Effector memory CD8-positive, alpha-beta T cell (primary cell): ENCODE data around the gene KRTAP20-2.

Source experiments
- ATAC-seq: fragments of 150-1000 bp; cut with Tn5 transposase; replicated peaks from 2 replicates; pipeline ENCODE4 v1.10.0; 2021; ENCODE audit warnings: mild to moderate bottlenecking, moderate library complexity
- DNase-seq, 3 experiments: peaks; one replicate each; pipeline ENCODE4 v3.0.0; 2021
- H3K27ac Mint-ChIP-seq, 2 donors: one replicate each; pipeline ENCODE4 v1.8.0; 2022; ENCODE audit warnings: mild to moderate bottlenecking in 2 of 2, mixed read lengths in 2 of 2, moderate library complexity in 2 of 2
- H3K27me3 Mint-ChIP-seq, 2 donors: one replicate each; pipeline ENCODE4 v1.8.0; 2022; ENCODE audit warnings: mixed read lengths in 2 of 2
- H3K36me3 Mint-ChIP-seq: one replicate; pipeline ENCODE4 v1.8.0; 2022; ENCODE audit warnings: mild to moderate bottlenecking, moderate library complexity, mixed read lengths; ENCODE audit not compliant: insufficient read depth
- H3K4me1 Mint-ChIP-seq, 2 donors: one replicate each; pipeline ENCODE4 v1.8.0; 2022; ENCODE audit warnings: low read depth in 2 of 2, mixed read lengths in 2 of 2
- H3K4me3 Mint-ChIP-seq, 2 donors: one replicate each; pipeline ENCODE4 v1.8.0; 2022; ENCODE audit warnings: mild to moderate bottlenecking in 2 of 2, mixed read lengths in 2 of 2, moderate library complexity in 2 of 2
- H3K9me3 Mint-ChIP-seq, 2 donors: one replicate each; pipeline ENCODE4 v1.8.0; 2022; ENCODE audit warnings: mixed read lengths in 2 of 2
- total RNA-seq, 9 experiments: gene quantifications; one replicate each; lab custom pipeline; 2026; lab: John Stamatoyannopoulos, UW

KRTAP20-2 gene
- total RNA-seq, result 0 to 0.06 (median 0) reads per million in 9 experiments

GRCh38 chr21:30634906-30635305, at the start of gene KRTAP20-2:
KRTAP20-2 (plus strand) TSS chr21:30635206; CDS start chr21:30635264, 58 bp downstream.
- Mint-ChIP-seq H3K9me3 (peaks cover 0 to 1% of the 10 kb centered on the region in 2 donors), H3K27ac (no peak within 1 kb of the TSS), H3K4me1 (no peaks in the 10 kb centered on the region), H3K4me3 (no peak within 1 kb of the TSS), H3K27me3 (no peaks in the 10 kb centered on the region), H3K36me3 (no peaks in the 10 kb centered on the region)
- DNase-seq (no peak), ATAC-seq (no peak)

DNA sequence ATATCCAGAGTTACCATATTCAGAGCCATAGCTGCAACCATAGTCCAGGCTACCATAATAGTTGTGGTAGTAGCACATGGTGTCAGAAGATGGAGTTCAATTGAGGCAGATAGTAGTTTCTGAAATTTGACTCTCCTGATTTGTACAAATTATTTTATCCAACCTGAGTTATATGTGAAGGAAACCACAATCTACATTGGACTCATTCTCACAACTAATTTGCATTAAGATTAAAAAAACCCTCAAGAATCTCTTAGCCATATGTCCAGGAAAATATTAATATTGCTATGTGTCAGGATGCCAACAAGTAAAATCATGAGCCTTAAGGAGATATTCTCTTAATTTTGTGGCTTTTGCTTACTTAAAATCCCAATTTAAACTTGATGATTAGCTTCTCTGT, 44.7 kb upstream of the KRTAP20-2 start, which contains the start of gene KRTAP22-2:
KRTAP22-2 (minus strand) TSS at position 101 of the 400 bp plus-strand sequence.
- no peak for DNase-seq
- H3K27me3 Mint-ChIP-seq, result no peaks in the 10 kb centered on the region
- no peaks in the 10 kb centered on the region for H3K36me3 Mint-ChIP-seq
- no peak within 1 kb of the TSS for H3K4me3 Mint-ChIP-seq
- no peak within 1 kb of the TSS for H3K27ac Mint-ChIP-seq
- ATAC-seq, result no peak
- peaks cover 0 to 5% of the 10 kb centered on the region in 2 donors for H3K9me3 Mint-ChIP-seq
- no peaks in the 10 kb centered on the region for H3K4me1 Mint-ChIP-seq

DNA sequence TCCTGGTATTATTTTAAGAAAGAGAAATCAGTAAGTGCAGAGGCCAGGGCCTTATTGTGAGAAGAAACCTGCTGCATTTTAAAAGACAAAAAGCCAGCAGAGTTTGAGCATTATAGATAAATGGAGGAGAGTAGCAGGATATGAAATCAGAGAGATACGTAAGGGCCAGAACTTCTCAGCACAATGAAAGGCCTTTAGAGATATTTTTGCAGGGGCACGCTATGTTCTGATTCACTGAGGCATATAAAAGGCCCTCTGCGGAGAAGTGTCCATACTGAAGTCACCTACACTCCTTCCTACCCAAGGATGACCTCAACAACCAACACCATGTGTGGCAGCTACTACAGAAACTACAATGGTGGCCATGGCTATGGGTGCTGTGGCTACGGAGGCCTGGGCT, 42.9 kb upstream of the KRTAP20-2 start, which contains the start of gene KRTAP6-3:
KRTAP6-3 (plus strand) TSS at position 301 of the 400 bp plus-strand sequence; CDS start at position 307, 6 bp downstream.
- no peak for DNase-seq
- H3K36me3 Mint-ChIP-seq, result no peaks in the 10 kb centered on the region
- peaks cover 0 to 5% of the 10 kb centered on the region in 2 donors for H3K9me3 Mint-ChIP-seq
- no peaks in the 10 kb centered on the region for H3K4me1 Mint-ChIP-seq
- no peaks in the 10 kb centered on the region for H3K27me3 Mint-ChIP-seq
- ATAC-seq, result no peak
- H3K4me3 Mint-ChIP-seq, result no peak within 1 kb of the TSS
- no peak within 1 kb of the TSS for H3K27ac Mint-ChIP-seq

GRCh38 chr21:30598802-30599201, 36.2 kb upstream of the KRTAP20-2 start, which contains the start of gene KRTAP6-2:
KRTAP6-2 (minus strand) TSS chr21:30598902; CDS start chr21:30598874, 28 bp downstream.
- ATAC-seq, result no peak
- Mint-ChIP-seq H3K4me1 (no peaks in the 10 kb centered on the region), H3K36me3 (no peaks in the 10 kb centered on the region), H3K9me3 (peaks cover 5 to 12% of the 10 kb centered on the region in 2 donors), H3K4me3 (no peak within 1 kb of the TSS), H3K27me3 (no peaks in the 10 kb centered on the region), H3K27ac (no peak within 1 kb of the TSS)
- no peak for DNase-seq

GRCh38 chr21:30600787-30601186, 34.2 kb upstream of the KRTAP20-2 start, which contains the start of gene KRTAP22-1:
KRTAP22-1 (plus strand) TSS chr21:30601087.
- Mint-ChIP-seq H3K27ac (no peak within 1 kb of the TSS), H3K9me3 (peaks cover 10 to 12% of the 10 kb centered on the region in 2 donors), H3K36me3 (no peaks in the 10 kb centered on the region), H3K27me3 (no peaks in the 10 kb centered on the region), H3K4me3 (no peak within 1 kb of the TSS), H3K4me1 (no peaks in the 10 kb centered on the region)
- ATAC-seq (no peak), DNase-seq (no peak)

DNA sequence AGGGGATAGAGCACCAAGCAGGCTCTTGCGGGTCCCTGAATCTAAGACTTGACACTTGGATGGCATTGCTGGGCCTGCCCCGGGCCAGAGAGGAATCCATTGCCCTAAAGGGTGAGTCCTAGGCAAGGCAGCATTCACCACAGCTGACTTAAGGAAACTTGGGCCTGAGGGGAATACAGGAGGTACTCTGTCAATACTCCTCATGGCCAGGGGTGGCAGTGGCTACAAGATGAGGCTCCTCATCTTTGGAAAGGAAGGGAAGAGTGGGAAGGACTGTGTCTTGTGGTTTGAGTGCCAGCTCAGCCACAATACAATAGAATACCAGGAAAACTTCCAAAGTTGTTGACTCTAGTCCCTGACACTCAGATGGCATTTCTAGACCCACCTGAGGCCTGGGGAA, 29.0 kb upstream of the KRTAP20-2 start:
- Mint-ChIP-seq H3K27ac (no peak overlapping the region), H3K36me3 (no peaks in the 10 kb centered on the region), H3K27me3 (no peaks in the 10 kb centered on the region), H3K4me3 (no peak overlapping the region), H3K4me1 (no peaks in the 10 kb centered on the region), H3K9me3 (peaks cover 10 to 12% of the 10 kb centered on the region in 2 donors)
- DNase-seq (no peak), ATAC-seq (no peak)

- H3K4me3 Mint-ChIP-seq, result no peak overlapping the region
- no peak for DNase-seq
- ATAC-seq, result no peak
- H3K9me3 Mint-ChIP-seq, result peaks cover 0 to 1% of the 10 kb centered on the region in 2 donors
- no peaks in the 10 kb centered on the region for H3K36me3 Mint-ChIP-seq
- no peaks in the 10 kb centered on the region for H3K4me1 Mint-ChIP-seq
- no peak overlapping the region for H3K27ac Mint-ChIP-seq
- H3K27me3 Mint-ChIP-seq, result no peaks in the 10 kb centered on the region
Measured at GRCh38 chr21:30612132-30612531, 22.9 kb upstream of the KRTAP20-2 start.

GRCh38 chr21:30613836-30614235, 21.2 kb upstream of the KRTAP20-2 start, which contains the start of gene KRTAP6-1:
KRTAP6-1 (minus strand) TSS chr21:30613930; CDS start chr21:30613904, 26 bp downstream.
- no peak within 1 kb of the TSS for H3K4me3 Mint-ChIP-seq
- H3K9me3 Mint-ChIP-seq, result peaks cover 0 to 1% of the 10 kb centered on the region in 2 donors
- H3K27ac Mint-ChIP-seq, result no peak within 1 kb of the TSS
- ATAC-seq, result no peak
- H3K27me3 Mint-ChIP-seq, result no peaks in the 10 kb centered on the region
- no peak for DNase-seq
- H3K36me3 Mint-ChIP-seq, result no peaks in the 10 kb centered on the region
- H3K4me1 Mint-ChIP-seq, result no peaks in the 10 kb centered on the region

- no peak overlapping the region for H3K4me3 Mint-ChIP-seq
- DNase-seq, result no peak
- no peaks in the 10 kb centered on the region for H3K4me1 Mint-ChIP-seq
- no peak for ATAC-seq
- no peak overlapping the region for H3K27ac Mint-ChIP-seq
- no peaks in the 10 kb centered on the region for H3K27me3 Mint-ChIP-seq
- no peaks in the 10 kb centered on the region for H3K36me3 Mint-ChIP-seq
- peaks cover 0 to 1% of the 10 kb centered on the region in 2 donors for H3K9me3 Mint-ChIP-seq
Measured at GRCh38 chr21:30615199-30615598, 19.8 kb upstream of the KRTAP20-2 start.

GRCh38 chr21:30616125-30616524, 18.9 kb upstream of the KRTAP20-2 start, which contains the start of gene KRTAP20-1:
KRTAP20-1 (plus strand) TSS chr21:30616425; CDS start chr21:30616455, 30 bp downstream.
- ATAC-seq (no peak), DNase-seq (no peak)
- Mint-ChIP-seq H3K27ac (no peak within 1 kb of the TSS), H3K27me3 (no peaks in the 10 kb centered on the region), H3K9me3 (peaks cover 0 to 1% of the 10 kb centered on the region in 2 donors), H3K4me3 (no peak within 1 kb of the TSS), H3K4me1 (no peaks in the 10 kb centered on the region), H3K36me3 (no peaks in the 10 kb centered on the region)

DNA sequence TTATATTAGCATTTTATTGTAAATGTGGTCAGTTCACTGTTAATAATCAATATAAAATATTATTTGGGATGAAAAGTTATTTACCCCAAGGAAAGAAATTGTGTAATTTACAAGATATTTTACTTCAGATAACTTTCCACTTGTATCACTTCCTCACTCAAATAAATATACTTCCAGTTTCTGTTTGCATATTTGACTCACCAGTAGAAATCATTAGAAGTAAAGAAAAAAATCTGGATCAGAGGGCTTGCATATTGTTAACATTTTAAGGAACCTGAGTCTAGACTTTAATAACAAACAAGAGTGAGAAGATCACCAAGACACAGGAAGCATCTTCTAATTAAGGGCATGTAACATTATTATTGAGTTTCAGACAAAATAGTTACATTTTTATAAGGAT, 14.9 kb upstream of the KRTAP20-2 start:
- no peaks in the 10 kb centered on the region for H3K9me3 Mint-ChIP-seq
- no peaks in the 10 kb centered on the region for H3K27me3 Mint-ChIP-seq
- no peaks in the 10 kb centered on the region for H3K36me3 Mint-ChIP-seq
- no peak overlapping the region for H3K4me3 Mint-ChIP-seq
- no peaks in the 10 kb centered on the region for H3K4me1 Mint-ChIP-seq
- DNase-seq (no peak), ATAC-seq (no peak)
- no peak overlapping the region for H3K27ac Mint-ChIP-seq

- Mint-ChIP-seq H3K9me3 (no peaks in the 10 kb centered on the region), H3K27me3 (no peaks in the 10 kb centered on the region), H3K4me1 (no peaks in the 10 kb centered on the region), H3K27ac (no peak within 1 kb of the TSS), H3K36me3 (no peaks in the 10 kb centered on the region), H3K4me3 (no peak within 1 kb of the TSS)
- ATAC-seq (no peak), DNase-seq (no peak)
Measured at GRCh38 chr21:30620522-30620921, 14.5 kb upstream of the KRTAP20-2 start, which contains the start of gene KRTAP20-4. KRTAP20-4 (plus strand) TSS chr21:30620627.

DNA sequence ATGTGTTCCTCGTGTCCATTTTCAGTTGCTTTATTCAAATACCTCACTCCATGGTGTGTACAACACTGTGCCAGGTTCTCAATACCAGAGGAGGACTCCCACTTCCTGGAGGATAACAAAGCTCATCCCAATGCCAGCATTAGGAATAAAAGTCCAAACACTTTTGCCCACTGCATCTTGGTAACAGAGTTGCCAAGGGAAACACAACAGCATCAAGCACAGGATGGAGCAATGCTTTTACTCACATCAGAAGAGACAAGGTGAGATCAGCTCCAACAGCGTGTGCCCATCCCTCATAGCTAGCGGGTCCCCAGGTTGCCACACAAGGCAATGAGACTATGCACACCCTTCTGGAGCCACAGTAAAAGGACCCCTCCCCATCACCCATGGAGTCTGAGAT, 11.6 kb upstream of the KRTAP20-2 start:
- Mint-ChIP-seq H3K36me3 (no peaks in the 10 kb centered on the region), H3K4me1 (no peaks in the 10 kb centered on the region), H3K4me3 (no peak overlapping the region), H3K9me3 (peaks cover 0 to 3% of the 10 kb centered on the region in 2 donors), H3K27me3 (no peaks in the 10 kb centered on the region), H3K27ac (no peak overlapping the region)
- DNase-seq, result no peak
- ATAC-seq, result no peak

DNA sequence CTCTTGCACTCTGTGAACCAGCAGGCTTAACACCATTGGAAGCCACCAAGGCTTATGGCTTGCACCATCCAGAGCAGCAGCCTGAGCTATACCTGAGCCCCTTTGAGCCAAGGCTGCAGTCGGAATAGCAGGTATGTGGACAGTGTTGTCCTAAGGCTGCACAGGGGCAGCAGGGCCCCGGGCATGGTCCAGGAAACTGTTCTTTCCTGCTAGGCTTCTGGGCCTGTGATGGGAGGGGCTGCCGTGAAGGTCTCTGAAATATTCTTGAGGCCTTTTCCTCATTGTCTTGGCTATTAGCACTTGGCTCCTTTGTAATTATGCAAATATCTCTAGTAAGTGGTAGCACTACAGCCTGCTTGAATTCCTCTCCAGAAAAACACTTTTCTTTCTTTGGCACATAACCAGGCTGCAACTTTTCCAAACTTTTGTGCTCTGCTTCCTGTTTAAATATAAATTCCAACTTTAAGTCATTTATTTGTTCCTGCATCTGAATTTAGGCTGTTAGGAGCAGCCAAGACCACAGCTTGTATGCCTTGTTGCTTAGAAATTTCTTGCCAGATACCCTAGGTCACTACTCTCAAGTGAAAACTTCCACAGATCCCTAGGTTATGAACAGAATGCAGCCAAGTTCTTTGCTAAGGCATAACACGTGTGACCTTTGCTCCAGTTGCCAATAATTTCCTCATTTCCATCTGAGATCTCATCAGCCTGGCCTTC, 9.4 kb upstream of the KRTAP20-2 start:
- Mint-ChIP-seq H3K36me3 (no peaks in the 10 kb centered on the region), H3K27me3 (no peaks in the 10 kb centered on the region), H3K4me3 (no peak overlapping the region), H3K9me3 (peaks cover 0 to 4% of the 10 kb centered on the region in 2 donors), H3K27ac (no peak overlapping the region), H3K4me1 (no peaks in the 10 kb centered on the region)
- ATAC-seq (no peak), DNase-seq (no peak)
